IPS DF 4.7 (cell line): ENCODE measurements around the gene TJP3.

Source experiments
- DNase-seq: peaks from one replicate; pipeline ENCODE4 v3.0.0-alpha.2; 2013; ENCODE audit warnings: low spot score; ENCODE audit errors: extremely low read depth

TJP3 gene

DNA sequence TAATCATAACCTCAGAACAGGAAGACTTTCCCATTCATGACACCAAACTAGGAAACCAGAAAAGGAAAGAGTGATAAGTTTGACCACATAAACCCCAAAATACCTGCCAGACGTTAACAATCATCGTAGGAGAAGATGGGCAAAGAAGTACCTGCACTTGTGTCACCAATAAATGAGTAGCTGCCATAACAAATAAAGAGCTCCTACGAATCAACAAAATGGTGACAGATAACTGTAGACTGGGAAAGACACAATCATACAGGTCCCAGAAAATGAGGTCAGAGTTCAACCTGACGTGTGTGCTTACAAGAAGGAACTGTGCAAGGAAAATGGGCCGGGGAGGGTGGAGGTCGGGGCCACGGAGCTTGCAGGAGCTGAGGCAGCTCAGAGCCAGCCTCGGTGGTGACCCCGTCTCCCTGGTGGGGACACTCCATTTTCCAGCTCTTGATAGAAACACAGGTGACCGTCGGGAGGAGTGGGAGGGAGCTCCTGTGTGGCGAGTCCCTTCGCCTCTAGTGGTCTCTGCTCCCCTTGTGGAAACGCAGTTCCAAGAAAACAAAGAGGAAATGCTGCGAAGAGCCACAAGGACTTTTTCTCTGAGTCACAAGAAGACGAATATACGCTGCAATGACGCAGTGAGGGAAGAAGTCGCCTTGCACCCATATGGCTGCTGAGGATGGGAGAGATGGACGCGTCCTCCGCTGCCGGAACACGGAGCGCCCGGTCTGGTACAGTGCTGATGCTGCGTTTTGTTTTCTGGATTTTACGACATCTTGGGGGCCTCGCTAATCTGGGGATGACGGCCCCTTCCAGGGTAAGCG lies 17.4 kb upstream of the TJP3 start:
- no peak for DNase-seq

DNA sequence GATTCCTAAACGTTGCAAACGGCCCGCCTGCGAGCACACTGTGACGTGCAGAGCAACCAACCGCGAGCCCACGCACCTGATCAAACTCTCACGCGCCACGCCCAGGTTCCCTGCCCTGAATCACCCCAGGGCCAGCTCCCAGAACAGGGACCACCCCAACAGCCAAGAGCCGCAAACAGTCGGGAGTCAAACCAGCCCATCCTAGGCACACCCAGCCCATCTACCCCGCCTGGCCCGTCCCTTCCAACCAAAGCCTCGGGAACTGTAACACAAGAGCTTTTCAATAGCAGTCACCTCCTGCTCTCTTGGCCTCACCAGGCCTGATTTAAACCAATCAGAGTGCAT lies 16.8 kb upstream of the TJP3 start:
- DNase-seq, result no peak

DNA sequence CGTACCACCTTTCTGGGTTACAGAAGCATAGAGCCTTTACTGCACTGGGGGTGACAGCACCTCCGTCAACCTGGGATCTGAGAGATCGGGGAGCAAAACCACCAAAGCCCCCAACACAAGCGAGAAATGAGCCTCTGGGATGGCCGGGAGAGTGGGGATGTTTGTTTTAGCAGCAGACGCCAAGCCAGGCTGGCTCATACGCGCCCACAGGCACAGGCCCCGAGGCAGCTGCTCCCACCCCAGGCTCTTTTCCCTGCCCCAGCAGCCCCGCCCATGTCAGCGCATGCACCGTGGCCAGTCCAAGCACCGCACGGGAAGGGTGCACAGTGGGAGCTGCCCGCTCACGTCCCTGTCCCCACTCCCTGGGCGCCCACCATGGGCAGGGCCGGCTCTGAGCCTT lies 16.5 kb upstream of the TJP3 start:
- no peak for DNase-seq

DNA sequence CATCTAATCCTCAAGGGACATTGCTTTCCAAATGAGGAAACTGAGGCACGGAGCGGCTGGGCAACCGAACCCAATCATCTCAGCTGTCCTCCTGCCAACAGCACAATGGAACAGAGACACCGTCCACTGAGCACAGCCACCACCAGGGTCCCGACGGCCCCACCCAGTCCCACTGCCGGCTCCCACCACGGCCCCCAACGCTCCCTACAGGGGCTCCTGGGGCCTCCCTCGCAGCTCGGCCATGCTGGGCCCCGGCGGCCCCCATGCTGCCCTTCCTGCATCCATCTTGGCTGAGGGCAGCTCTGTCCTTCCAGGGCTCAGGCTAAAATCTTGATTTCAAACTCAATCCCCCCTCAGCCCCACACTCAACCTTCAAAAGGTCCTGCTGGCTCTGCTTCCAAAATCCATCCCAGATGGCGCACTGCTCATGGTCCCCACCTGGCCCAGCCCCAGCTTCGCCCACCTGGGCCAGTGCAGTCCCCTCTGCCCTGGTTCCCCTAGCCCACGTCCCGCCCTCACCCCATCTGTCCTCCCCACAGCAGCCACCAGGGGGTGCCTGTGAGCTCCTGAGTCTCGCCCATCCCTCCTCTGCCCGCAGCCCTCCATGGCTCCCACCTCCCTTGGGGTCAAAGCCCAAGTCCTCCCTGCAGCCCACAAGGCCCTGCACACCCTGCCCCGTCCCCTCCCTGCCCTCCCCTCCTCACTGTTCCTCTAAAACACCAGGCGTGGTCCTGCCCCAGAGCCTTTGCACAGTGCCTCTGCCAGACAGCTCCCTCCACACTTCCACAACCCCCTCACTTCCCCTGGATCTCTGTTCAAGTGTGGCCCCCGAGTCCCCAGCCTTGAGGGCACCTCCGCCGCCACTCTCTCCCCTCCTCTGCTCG lies 15.8 kb upstream of the TJP3 start:
- DNase-seq, result no peak

DNA sequence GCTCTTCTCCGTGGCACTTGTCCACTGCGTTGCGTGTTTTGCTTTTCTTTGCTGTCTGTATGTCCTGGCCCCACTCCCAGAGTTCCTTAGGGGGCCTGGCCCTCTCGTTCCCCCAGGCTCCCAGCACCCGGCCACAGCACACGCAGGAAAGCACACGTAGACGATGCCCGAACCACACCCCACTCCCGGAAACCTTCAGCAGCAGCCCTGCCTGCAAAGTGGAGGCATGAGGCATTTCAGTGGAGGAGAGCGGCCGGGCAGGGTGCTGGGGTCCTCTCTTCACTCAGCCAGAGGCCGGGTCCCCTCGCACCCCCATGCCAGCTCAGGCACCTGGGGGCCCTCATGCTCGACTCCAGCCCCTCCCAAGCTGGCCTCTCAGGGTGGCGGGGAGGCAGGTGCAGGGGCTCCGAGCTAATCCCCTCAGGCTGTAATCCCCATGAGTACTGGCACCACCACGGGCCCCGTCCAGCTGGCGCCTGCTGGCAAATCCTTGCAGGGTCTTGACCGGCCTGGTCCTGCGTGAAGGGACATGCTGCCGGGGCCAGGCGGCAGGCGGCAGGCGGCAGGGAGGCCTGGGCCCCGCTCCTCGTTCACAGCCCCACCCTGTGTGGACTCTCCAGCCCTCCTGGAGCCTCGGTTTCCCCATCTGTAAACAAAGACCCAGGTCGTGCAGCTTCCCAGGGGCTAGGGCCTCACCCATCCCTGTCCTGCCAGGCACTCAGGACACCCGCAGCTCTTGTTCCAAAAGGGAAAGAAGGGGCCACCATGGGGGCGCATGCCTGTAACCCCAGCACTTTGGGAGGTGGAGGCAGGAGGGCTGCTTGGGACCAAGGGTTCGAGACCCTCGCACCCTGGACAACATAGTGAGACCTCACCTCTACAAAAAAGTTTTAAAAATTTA lies 14.9 kb upstream of the TJP3 start:
- no peak for DNase-seq

DNA sequence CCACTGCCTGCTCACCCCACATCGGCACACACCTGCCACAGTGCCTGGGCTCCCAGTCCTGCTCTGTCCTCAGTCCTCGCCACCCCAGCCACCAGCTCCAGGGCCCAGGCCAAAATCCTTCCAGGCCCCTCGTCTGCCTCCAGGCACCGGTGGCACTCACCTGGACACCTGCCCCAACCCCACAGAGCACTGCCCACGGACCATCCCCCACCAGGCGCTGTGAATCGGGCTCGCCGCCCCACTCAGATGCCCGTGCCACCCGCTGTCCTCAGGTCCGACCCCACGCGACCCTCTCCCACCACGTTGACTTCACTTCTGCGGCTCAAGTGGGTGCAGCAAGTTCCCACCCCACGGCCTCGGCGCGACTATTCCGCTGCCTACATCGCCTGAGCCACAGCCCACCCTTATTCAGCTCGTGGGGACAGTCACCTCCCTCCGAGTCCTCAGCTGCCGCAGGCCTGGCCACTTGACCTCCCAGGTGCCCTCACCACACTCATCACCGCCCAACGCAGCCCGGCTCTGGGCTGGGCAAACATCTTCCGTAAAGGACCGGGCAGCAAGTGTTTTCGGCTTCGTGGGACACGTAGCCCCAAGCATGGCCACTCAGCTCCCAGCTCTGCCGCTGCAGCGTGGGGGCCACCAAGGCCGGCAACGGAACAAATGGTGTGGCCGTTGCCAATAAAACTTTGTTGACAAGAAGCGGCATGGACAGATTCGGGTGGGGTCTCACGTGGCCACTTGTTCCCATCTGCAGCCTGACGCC lies 13.6 kb upstream of the TJP3 start:
- no peak for DNase-seq

DNA sequence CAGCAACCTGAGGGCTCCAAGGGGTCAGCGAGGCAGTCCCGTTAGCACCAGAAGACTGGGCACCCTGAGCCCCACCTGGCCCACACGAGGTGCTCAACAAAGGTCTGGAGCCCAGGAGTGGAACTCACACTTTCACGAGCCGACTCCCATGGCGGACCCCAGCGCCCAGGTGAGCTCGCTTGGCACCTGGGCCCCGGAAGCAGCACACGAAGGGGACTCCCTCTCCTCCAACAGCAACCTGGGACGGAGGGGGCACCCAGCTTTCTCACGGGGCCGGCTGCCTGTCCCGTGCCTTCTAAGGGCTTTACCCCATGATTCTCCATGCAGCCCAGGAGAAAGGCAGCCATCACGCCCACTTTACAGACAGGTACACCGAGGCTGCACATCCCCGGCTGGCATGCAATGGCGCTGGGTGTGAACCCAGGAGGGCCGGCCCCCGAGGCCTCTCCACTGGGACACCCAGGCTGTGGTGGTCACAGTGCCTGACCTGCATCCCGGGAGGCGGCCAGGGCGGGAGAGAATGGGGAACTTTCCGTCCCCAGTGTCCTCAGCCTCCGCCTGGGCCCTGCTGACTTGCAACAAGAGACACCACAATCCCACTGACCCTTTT lies 13.0 kb upstream of the TJP3 start:
- no peak for DNase-seq

DNA sequence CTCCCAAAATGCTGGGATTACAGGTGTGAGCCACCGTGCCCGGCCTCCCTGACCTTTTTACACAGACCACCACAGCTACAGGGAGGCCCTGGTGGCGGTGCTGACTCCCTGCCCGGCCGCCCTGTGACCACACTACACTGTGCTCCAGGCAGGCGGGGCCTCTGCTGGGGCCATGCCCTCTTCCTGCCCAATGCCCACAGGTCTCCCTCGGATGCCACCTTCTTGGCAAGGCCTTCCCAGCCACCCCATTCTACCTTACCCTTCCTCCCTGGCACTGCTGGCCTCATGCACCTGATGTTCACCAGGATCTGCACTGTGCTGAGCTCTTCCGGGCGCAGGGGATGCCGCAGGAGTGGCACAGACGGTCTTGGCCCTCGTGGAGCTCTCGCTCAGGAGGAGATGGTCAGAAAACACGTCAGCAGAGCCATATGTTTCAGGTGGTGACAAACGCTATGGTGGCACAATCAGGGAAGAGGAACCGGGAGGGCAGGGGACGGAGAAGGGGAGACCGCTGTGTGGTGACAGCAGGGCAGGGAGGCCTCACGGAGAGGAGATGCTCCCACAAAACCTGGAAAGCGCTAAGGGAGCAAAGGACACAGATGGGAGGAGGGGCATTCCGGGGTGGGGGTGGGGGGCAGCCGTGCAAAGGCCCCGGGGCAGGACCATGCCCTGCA lies 12.1 kb upstream of the TJP3 start:
- DNase-seq, result no peak

DNA sequence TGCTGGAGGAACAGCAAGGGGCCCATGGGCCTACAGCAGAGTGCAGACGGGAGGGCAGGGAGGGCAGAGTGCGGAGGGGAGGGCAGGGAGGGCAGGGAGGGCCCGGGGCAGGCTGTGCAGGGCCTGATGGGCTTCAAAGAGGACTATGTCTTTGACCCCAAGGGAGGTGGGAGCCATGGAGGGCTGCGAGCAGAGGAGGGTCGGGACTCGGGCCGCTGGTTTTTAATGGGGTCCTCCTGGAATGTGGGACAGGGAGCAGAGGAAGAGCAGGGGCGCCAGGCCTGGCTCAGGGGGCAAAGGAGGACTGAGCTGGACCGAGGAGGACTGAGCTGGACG lies 11.6 kb upstream of the TJP3 start:
- DNase-seq, result no peak

DNA sequence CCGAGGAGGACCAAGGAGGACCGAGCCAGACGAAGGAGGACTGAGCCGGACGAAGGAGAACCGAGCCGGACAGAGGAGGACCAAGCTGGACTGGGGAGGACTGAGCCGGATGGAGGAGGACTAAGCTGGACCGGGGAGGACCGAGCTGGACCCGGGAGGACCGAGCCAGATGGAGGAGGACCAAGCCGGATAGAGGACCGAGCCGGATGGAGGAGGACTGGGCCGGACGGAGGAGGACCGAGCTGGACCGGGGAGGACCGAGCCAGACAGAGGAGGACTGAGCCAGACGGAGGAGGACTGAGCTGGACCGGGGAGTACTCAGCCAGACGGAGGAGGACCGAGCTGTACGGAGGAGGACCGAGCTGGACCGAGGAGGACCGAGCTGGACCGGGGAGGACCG lies 11.1 kb upstream of the TJP3 start:
- no peak for DNase-seq

DNA sequence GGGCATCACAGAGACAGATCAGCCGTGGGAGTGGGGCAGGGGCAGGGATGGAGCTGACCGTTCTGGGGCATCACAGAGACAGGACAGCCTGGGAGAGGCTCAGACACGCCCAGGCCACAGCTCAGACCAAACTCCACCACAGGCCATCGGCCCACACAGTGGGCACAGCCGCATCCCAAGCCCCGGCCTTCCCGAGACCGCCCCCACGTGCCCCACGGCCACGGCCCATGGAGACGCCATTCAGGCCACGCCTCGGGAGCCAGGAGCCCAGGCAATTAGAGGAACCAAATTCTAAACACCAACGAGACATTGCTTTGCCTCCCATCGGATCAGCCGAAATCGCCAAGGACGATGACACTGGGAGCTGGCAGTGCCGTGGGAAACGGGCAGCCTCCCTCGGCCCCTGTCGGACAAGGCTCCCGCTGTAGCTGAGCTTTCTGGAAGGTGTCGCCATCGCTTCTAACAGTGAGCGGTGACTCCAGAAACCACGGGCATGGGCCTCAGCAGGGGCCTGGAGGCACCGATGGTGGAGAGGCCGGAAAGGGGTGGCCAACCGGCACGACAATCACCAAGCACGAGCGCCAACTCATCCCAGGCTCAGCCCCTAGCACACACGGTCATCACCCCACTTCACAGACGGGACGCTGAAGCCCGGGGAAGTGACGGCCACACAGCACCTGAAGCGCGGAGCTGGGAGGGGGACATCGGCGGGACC lies 10.4 kb upstream of the TJP3 start:
- no peak for DNase-seq

DNA sequence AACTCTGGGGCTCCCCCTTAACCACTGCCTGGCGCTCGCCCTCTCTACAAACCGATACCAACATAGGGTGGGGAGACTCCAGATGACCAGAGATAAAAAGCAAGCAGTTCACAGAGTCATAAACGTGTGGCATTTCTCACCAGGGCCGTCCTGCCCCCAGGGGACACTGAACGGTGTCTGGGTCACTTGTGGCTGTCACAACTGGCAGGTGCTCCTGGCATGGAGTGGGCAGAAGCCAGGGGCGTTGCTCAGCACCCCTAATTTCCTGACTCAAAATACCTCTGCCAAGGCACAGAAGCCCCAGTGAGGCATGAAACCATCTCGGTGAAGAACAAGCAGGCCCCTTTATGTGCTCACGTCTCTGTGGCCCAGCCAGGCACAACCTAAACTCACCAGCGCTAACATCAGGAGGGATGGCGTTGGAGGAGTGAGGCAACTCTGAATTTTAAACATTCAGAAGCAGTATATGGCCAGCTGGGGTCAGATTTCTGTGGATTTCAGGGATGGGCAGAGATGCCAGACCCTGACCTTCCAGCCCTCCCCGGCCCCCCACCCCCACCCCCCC lies 9.7 kb upstream of the TJP3 start:
- no peak for DNase-seq

DNA sequence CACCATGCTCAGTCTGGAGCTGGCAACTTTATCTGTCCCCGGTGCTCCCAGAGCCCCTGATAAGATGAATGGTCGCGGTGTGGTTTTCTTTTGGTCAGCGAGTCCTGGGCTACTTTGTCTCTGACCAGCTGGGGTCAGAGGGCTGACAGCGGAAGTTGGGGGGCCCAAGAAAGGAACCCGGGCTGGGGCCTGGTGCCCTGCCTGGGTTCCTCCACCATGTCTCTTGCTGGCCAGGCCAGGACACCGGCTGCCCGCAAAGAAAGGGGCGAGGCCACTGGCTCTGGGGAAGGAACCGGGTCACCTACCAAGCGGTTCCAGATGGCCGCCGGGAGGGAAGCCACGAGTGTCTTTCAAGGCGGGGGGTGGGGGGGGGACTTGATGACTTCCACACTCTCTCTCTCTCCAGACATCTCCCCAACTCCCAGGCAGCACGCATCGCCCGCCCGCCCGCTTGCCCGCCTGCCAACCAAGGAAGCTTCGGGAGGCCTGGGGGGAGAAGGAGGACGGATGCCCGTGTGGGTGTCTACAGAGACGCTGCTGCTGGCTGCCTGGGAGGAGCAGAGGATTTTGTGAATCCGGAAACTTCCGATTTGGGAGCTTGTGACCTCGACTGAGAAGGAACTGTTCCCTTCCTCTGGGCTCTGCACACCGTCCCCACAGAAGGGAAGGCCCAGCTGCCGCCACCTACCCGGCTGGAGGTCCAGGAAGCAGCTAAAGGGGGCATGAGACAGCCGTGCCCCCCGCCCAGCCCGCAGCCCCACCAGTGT lies 9.0 kb upstream of the TJP3 start:
- DNase-seq, result no peak

DNA sequence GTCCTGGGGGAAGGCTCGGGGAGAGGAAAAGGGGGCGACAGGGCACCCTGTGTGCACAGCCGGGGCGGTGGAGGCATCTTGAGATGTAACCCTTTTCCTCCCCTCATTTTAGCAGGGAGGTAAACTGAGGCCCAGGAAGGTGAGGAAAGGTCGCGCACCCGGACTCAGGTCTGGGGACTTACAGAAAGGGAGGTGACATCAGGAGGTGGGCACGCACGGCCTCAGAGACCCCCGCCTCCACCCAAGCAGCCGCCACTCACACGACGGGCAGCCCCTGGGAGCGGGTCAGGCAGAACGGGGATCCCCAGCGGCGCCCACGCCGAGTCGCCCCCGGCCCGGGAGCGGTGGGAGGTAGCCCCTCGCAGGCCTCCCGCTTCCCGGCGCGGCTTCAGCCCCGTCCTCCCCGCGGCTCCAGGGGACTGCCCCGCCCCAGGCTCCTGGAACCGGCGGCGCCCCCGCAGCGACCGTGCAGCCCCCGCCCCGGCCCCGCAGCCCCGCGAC lies 8.4 kb upstream of the TJP3 start:
- DNase-seq, result no peak

DNA sequence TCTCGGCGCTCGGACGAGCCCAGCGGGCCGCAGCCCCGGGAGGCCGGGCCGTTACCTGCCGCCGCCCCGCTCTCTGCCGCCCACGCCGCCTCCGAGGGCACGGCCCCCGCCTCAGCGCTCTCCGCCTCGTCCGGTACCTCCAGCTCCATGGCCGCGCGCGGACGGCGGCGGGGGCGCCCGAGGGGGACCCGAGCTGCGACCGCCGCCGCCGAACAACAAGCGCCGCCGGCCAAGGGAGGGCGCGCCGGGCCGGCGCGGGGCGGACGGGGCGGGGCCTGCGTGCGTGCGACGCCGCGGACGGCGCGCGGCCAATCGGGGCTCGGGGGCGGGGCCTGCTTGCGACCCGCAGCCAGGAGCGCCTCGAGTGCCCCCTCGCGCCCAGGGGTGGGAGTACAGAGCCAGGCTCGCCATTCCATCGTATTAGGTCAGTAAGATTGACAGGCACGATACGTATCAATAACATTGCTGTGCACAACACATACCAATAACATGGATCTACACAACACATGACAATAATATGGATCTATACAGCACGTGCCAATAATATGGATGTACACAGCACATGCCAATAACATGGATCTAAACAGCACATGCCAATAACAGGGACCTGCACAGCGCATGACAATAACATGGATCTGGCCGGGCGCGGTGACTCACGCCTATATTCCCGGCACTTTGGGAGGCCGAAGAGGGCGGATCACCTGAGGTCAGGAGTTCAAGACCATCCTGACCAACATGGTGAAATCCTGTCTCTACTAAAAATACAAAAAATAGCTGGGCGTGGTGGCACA lies 7.7 kb upstream of the TJP3 start, which contains the start of gene PIP5K1C:
PIP5K1C (minus strand) TSS at position 227 of the 791 bp plus-strand sequence; CDS start at position 149, 78 bp downstream.
- no peak for DNase-seq

DNA sequence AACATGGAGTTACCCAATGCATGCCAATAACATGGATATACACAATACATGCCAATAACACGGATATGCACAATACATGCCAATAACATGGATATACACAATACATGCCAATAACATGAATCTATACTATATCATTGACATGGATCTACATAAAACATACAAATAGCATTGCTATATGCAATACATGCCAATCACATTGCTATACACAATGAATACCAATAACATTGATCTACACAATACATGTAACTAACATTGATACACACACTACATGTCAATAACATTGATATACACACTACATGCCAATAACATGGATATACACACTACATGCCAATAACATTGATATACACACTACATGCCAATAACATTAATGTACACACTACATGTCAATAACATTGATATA lies 7.0 kb upstream of the TJP3 start:
- no peak for DNase-seq

DNA sequence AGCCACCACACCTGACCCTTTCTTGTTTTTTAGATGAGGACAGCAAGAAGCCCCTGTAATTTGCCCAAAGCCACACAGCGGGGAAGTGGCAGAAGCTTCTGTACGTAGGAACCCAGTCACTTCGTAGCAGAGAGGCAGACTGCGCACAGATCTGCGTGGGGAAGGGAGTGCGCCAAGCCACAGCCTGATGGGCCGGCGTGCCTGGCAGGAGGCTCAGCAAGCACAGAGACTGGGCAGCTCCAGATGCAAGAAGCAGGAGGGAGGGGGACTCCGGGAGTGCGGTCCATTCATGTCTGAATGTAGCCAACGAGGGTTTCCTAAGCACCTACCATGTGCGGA lies 347 bp upstream of the TJP3 start:
- DNase-seq, result no peak
